Measurements from ENCODE around the gene GID8.

- TF ChIP-seq EZH2 (IDR thresholded peaks at IDR 0.05; ENCODE audit: borderline replicate concordance, insufficient read depth, low read length, poor library complexity, severe bottlenecking) (no peak), CTCF (IDR thresholded peaks at IDR 0.05; ENCODE audit: poor library complexity, severe bottlenecking) (no peak), TAF1 (IDR thresholded peaks at IDR 0.05; ENCODE audit: low read depth) (no peak)
Measured at GRCh38 chr20:62997417-62998035, 59.6 kb downstream of the GID8 start.
